HepG2 (cell line): ENCODE measurements around the gene ZNF786. TPM values are rescaled to one million over a fixed set of nuclear protein-coding genes. Genes with fewer than 3 reads are reported as not detected.

Experiments
- AKAP8 ChIP-seq: sonication (generic); formaldehyde crosslinking; IDR thresholded peaks from 2 replicates; pipeline ENCODE4 v1.5.1; 2020; ENCODE audit warnings: mild to moderate bottlenecking, missing genetic modification reagents
- FOXJ3 ChIP-seq: sonication (generic); formaldehyde crosslinking; IDR thresholded peaks from 2 replicates; pipeline ENCODE4 v1.4.0; 2020; ENCODE audit warnings: missing genetic modification reagents, mild to moderate bottlenecking, borderline replicate concordance
- HOXD1 ChIP-seq: sonication (generic); formaldehyde crosslinking; IDR thresholded peaks from 2 replicates; pipeline ENCODE4 v1.5.0; 2020; ENCODE audit warnings: missing genetic modification reagents
- NFIC ChIP-seq: IDR thresholded peaks from 2 replicates; pipeline ENCODE4 v1.6.1; 2012; ENCODE audit warnings: mild to moderate bottlenecking, low read length, inconsistent platforms
- NR2F2 ChIP-seq: IDR thresholded peaks from 2 replicates; pipeline ENCODE4 v1.6.1; 2012; ENCODE audit warnings: low read depth, inconsistent platforms, borderline replicate concordance
- ZNF317 ChIP-seq: sonication (generic); formaldehyde crosslinking; IDR thresholded peaks from 2 replicates; pipeline ENCODE4 v1.5.0; 2020; ENCODE audit warnings: mild to moderate bottlenecking, missing genetic modification reagents
- ZNF318 ChIP-seq: sonication (generic); formaldehyde crosslinking; IDR thresholded peaks from 2 replicates; pipeline ENCODE4 v1.4.0; 2020; ENCODE audit warnings: mild to moderate bottlenecking, missing genetic modification reagents
- ZNF335 ChIP-seq: sonication (generic); formaldehyde crosslinking; IDR thresholded peaks from 2 replicates; pipeline ENCODE4 v1.4.0; 2020; ENCODE audit warnings: missing genetic modification reagents
- ZNF574 ChIP-seq: sonication (generic); formaldehyde crosslinking; IDR thresholded peaks from 2 replicates; pipeline ENCODE4 v1.4.0; 2020; ENCODE audit warnings: missing genetic modification reagents
- polyA plus RNA-seq, 8 experiments: library from polyadenylated mRNA; depleted of rRNA in 3 of 8; stranded (reverse) in 7 of 8; unstranded in 1 of 8; fragments of >200 nt; fragmentation: Illumina TruSeq in 4 of 8; extraction: Trizol in 4 of 8; gene quantifications; 2 replicates each; pipeline versions ENCODE4 v1.2.1 to v1.2.3, GENCODE V29; 2011 to 2016; ENCODE audit warnings: low read depth in 4 of 8, missing spikeins in 1 of 8, mixed read lengths in 1 of 8; ENCODE audit not compliant: insufficient read depth in 1 of 8
- total RNA-seq, 5 experiments: library from RNA; depleted of rRNA; stranded (reverse); fragments of >200 nt; fragmentation: Illumina TruSeq; extraction: Trizol; gene quantifications; 2 replicates each; pipeline ENCODE4 v1.2.3, GENCODE V29; 2016; ENCODE audit warnings: low read depth in 1 of 5
- TF ChIP-seq, protein P1 (sequence below): sonication (generic); formaldehyde crosslinking; IDR thresholded peaks from 2 replicates; pipeline ENCODE4 v1.4.0; 2020; ENCODE audit warnings: mild to moderate bottlenecking, missing genetic modification reagents
- TF ChIP-seq, protein P2 (sequence below): sonication (generic); formaldehyde crosslinking; IDR thresholded peaks from 2 replicates; pipeline ENCODE4 v1.5.1; 2020; ENCODE audit warnings: mild to moderate bottlenecking, missing genetic modification reagents
- TF ChIP-seq, protein P3 (sequence below): sonication (generic); formaldehyde crosslinking; IDR thresholded peaks from 2 replicates; pipeline ENCODE4 v1.4.0; 2020; ENCODE audit warnings: low read depth, mild to moderate bottlenecking, missing genetic modification reagents

The ZNF786 gene
- total and polyA plus RNA-seq, 2 of the 13 experiments (the other 11 are each of a cell fraction or from before 2014, with no cell fraction given) = 2.0 to 4.0 TPM

DNA sequence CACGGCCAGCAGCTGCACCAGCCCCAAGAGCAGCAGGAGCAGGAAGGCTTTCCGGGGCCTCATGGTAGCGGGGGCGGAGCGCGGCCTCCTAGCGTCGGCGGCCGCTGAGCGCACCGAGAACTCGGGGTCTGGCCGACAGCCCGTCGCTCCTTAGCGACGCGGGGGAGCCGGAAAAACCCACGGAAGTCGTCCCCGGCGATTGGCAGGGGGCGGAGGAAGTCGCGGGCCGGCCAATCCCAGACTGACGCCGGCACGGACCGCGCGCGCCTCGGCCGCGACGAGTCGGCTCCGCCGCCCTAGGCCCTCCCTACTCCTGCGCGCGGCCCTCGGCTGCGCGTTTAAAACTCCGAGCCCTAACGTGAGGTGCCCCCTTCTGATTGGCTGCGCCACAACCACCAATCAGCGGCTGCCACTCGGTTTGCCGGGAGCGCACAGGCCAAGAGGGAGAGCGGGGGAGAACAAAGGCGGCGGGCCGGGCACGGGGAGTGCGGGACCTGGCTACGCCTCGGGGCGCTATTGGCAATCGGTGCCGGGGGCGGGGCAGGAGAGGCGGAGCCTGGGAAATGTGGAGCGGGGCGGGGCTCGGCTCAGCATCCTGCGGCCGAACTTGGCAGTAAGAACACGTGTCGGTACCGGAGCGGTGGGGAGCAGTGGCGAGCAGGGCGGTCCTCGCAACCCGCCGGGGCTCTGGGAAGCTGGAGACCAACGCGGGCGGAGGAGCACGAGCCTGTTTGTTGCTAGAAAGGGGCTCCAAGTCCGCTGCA, 62.0 kb downstream of the ZNF786 start, which contains the start of gene PDIA4 (continued):
- TF ChIP-seq, protein P1, sequence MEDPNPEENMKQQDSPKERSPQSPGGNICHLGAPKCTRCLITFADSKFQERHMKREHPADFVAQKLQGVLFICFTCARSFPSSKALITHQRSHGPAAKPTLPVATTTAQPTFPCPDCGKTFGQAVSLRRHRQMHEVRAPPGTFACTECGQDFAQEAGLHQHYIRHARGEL (CRISPR knock-in tag) = no peak
- TF ChIP-seq ZNF318 (CRISPR knock-in tag) (0 out of 2 replicates have a peak, but pooled peaks have one; percentile 31), FOXJ3 (CRISPR knock-in tag) (0 out of 2 replicates have a peak, but pooled peaks have one; percentile 20), AKAP8 (no peak), ZNF574 (CRISPR knock-in tag) (peak; percentile 80), NFIC (no peak), ZNF317 (CRISPR knock-in tag) (peak; percentile 8; the same call in 1 of the 2 replicates), NR2F2 (no peak), HOXD1 (CRISPR knock-in tag) (no peak), ZNF335 (CRISPR knock-in tag) (0 out of 2 replicates have a peak, but pooled peaks have one; percentile 61)
- TF ChIP-seq, protein P2, sequence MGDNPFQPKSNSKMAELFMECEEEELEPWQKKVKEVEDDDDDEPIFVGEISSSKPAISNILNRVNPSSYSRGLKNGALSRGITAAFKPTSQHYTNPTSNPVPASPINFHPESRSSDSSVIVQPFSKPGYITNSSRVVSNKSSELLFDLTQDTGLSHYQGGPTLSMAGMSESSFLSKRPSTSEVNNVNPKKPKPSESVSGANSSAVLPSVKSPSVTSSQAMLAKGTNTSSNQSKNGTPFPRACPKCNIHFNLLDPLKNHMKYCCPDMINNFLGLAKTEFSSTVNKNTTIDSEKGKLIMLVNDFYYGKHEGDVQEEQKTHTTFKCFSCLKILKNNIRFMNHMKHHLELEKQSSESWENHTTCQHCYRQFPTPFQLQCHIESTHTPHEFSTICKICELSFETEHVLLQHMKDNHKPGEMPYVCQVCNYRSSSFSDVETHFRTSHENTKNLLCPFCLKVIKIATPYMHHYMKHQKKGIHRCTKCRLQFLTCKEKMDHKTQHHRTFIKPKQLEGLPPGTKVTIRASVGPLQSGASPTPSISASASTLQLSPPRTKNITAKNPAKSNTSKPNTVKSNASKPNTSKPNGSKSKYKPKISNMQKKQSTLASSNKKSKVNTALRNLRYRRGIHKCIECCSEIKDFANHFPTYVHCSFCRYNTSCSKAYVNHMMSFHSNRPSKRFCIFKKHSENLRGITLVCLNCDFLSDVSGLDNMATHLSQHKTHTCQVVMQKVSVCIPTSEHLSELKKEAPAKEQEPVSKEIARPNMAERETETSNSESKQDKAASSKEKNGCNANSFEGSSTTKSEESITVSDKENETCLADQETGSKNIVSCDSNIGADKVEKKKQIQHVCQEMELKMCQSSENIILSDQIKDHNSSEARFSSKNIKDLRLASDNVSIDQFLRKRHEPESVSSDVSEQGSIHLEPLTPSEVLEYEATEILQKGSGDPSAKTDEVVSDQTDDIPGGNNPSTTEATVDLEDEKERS = no peak
- TF ChIP-seq, protein P3, sequence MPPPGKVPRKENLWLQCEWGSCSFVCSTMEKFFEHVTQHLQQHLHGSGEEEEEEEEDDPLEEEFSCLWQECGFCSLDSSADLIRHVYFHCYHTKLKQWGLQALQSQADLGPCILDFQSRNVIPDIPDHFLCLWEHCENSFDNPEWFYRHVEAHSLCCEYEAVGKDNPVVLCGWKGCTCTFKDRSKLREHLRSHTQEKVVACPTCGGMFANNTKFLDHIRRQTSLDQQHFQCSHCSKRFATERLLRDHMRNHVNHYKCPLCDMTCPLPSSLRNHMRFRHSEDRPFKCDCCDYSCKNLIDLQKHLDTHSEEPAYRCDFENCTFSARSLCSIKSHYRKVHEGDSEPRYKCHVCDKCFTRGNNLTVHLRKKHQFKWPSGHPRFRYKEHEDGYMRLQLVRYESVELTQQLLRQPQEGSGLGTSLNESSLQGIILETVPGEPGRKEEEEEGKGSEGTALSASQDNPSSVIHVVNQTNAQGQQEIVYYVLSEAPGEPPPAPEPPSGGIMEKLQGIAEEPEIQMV (CRISPR knock-in tag) = peak; percentile 84
